MCF 10A (cell line): ENCODE results near the gene PTPRE. TPM values are rescaled to one million over a fixed set of nuclear protein-coding genes. Genes with fewer than 3 reads are reported as not detected.

Experiments
- BruUV-seq: library from RNA; stranded (reverse); fragments of 400-500 nt; replicated peaks from 2 replicates; lab custom pipeline; 2021; lab: Mats Ljungman, UMichigan
- CTCF ChIA-PET: fragments of 300-600 bp; sonication (Branson Sonifier 250); formaldehyde crosslinking; extraction: SDS; loops from one replicate; lab custom pipeline; 2021; ENCODE audit warnings: antibody characterized with exemption, inconsistent platforms; lab: Yijun Ruan, JAX
- POLR2A ChIA-PET: fragments of 300-600, 350-650 bp; sonication (Branson Sonifier 250); formaldehyde crosslinking; extraction: SDS; loops from one replicate; lab custom pipeline; 2020; ENCODE audit warnings: antibody characterized with exemption, inconsistent platforms; lab: Yijun Ruan, JAX
- DNase-seq: peaks from one replicate; pipeline ENCODE4 v3.0.0-alpha.2; 2018; ENCODE audit not compliant: unreplicated experiment
- H3K27ac Mint-ChIP-seq: one replicate; pipeline ENCODE4 v1.8.0; 2022; ENCODE audit warnings: mild to moderate bottlenecking, low read depth, mixed read lengths; ENCODE audit not compliant: unreplicated experiment
- H3K27me3 Mint-ChIP-seq: one replicate; pipeline ENCODE4 v1.8.0; 2022; ENCODE audit warnings: mixed read lengths; ENCODE audit not compliant: insufficient read depth, unreplicated experiment
- H3K36me3 Mint-ChIP-seq: one replicate; pipeline ENCODE4 v1.8.0; 2022; ENCODE audit warnings: mild to moderate bottlenecking, moderate library complexity, mixed read lengths; ENCODE audit not compliant: insufficient read depth, unreplicated experiment
- H3K4me1 Mint-ChIP-seq: one replicate; pipeline ENCODE4 v1.8.0; 2022; ENCODE audit warnings: mixed read lengths; ENCODE audit not compliant: insufficient read depth, unreplicated experiment
- H3K4me3 Mint-ChIP-seq: one replicate; pipeline ENCODE4 v1.8.0; 2022; ENCODE audit warnings: mild to moderate bottlenecking, moderate library complexity, mixed read lengths; ENCODE audit not compliant: unreplicated experiment
- H3K9me3 Mint-ChIP-seq: one replicate; pipeline ENCODE4 v1.8.0; 2022; ENCODE audit warnings: mixed read lengths; ENCODE audit not compliant: unreplicated experiment
- intact Hi-C: fragments of 100-400 bp; cut with micrococcal nuclease; formaldehyde crosslinking; loops from 2 replicates; pipeline ENCODE4 v1.14.1; 2022
- total RNA-seq: library from RNA; stranded (reverse); gene quantifications from 2 replicates; pipeline ENCODE4 v1.2.3, GENCODE V29; 2022
- TF ChIP-seq, protein P1 (sequence below): fragments of 200-600 bp; IDR thresholded peaks from one replicate; pipeline ENCODE4 v1.8.0; 2022; ENCODE audit warnings: antibody characterized with exemption, mild to moderate bottlenecking; ENCODE audit not compliant: unreplicated experiment

Gene PTPRE
- total RNA-seq, 1 experiment from 2014 or later = 34.6 TPM

- POLR2A ChIA-PET = no interaction called here
- intact Hi-C loops = no loop called here
These were observed 3.1 kb upstream of the PTPRE start for GRCh38 chr10:127903789-127904188.

GRCh38 chr10:127904311-127905000, 2.4 kb upstream of the PTPRE start:
- BruUV-seq = no TSS peak
- intact Hi-C loops = no loop called here
- CTCF ChIA-PET = interaction anchor here (0.5 to 6.6 kb wide), 6 partner anchors 18 to 178 kb away, joined by 3 to 260 read pairs (median 16); no protein-coding TSS in a partner anchor
- Mint-ChIP-seq H3K36me3 (no peaks in the 10 kb centered on the region), H3K27me3 (no peaks in the 10 kb centered on the region), H3K9me3 (no peaks in the 10 kb centered on the region), H3K27ac (no peak overlapping the region), H3K4me1 (peaks cover 5% of the 10 kb centered on the region), H3K4me3 (no peak overlapping the region)
- DNase-seq = no peak
- TF ChIP-seq, protein P1, sequence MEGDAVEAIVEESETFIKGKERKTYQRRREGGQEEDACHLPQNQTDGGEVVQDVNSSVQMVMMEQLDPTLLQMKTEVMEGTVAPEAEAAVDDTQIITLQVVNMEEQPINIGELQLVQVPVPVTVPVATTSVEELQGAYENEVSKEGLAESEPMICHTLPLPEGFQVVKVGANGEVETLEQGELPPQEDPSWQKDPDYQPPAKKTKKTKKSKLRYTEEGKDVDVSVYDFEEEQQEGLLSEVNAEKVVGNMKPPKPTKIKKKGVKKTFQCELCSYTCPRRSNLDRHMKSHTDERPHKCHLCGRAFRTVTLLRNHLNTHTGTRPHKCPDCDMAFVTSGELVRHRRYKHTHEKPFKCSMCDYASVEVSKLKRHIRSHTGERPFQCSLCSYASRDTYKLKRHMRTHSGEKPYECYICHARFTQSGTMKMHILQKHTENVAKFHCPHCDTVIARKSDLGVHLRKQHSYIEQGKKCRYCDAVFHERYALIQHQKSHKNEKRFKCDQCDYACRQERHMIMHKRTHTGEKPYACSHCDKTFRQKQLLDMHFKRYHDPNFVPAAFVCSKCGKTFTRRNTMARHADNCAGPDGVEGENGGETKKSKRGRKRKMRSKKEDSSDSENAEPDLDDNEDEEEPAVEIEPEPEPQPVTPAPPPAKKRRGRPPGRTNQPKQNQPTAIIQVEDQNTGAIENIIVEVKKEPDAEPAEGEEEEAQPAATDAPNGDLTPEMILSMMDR = no peak
- POLR2A ChIA-PET = interaction anchor here (0.7 to 1.7 kb wide), 3 partner anchors 109 to 234 kb away, joined by 3 to 5 read pairs (median 3); no protein-coding TSS in a partner anchor

More at GRCh38 chr10:127903789-127904188, 3.1 kb upstream of the PTPRE start:
- DNase-seq = no peak
- TF ChIP-seq, protein P1 = no peak
- no TSS peak for BruUV-seq
- Mint-ChIP-seq H3K36me3 (no peaks in the 10 kb centered on the region), H3K4me3 (no peak overlapping the region), H3K4me1 (peaks cover 5% of the 10 kb centered on the region), H3K27ac (no peak overlapping the region), H3K27me3 (no peaks in the 10 kb centered on the region), H3K9me3 (no peaks in the 10 kb centered on the region)
- CTCF ChIA-PET = interaction anchor here (1.2 to 6.6 kb wide), 3 partner anchors 19 to 166 kb away, joined by 5 to 260 read pairs (median 55); no protein-coding TSS in a partner anchor

DNA sequence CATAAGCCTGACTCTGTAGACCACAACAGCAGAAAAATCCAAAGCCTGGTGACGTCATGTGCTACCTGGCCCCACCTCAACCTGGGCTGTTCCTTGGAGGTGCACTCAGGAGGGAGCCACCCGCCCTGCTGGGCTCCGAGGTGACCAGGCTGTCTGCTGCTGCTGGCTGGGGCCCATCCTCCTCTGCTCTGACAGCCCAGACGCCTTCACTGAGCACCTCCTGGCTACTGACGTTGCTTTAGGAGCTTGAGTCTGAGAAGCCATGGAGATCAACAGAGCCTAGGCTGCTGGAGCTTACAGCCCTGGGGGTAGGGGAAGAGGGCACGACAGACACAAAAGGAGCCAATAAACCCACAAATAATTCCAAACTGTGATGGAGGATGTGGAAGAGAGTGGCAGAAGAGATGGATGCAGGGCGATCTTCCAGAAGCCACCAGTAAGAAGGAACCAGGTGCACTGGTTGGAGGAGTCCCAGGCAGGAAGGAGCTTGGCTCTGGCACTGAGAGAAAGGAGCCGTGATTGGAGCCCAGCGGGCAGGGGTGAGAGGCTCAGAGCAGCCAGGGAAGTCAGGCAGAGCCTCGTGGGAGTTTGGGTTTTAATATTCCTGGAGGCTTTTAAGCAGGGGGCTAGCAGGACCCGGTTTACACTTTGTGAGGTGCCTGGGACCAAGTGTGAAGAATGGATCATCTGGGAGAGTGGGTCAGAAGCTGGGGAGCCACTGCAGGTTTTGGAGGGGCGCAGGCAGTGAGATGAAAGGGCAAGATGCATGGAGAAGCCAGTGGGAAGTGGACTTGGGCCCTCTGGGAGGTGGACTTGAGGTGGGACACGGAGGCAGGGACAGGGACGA, 1.7 kb upstream of the PTPRE start:
- POLR2A ChIA-PET = interaction anchor here (0.7 to 1.7 kb wide), 4 partner anchors 105 to 234 kb away, joined by 3 to 5 read pairs (median 3); no protein-coding TSS in a partner anchor
- Mint-ChIP-seq H3K4me3 (peak overlapping the region; percentile 19), H3K4me1 (peaks cover 4% of the 10 kb centered on the region), H3K27me3 (no peaks in the 10 kb centered on the region), H3K27ac (no peak overlapping the region), H3K9me3 (no peaks in the 10 kb centered on the region), H3K36me3 (no peaks in the 10 kb centered on the region)
- intact Hi-C loops = loop anchor here (5.0 kb wide), 1 partner anchor 188 kb away; no protein-coding TSS in a partner anchor
- no TSS peak for BruUV-seq
- CTCF ChIA-PET = interaction anchor here (0.5 to 6.6 kb wide), 27 partner anchors 9 to 1813 kb away, joined by 3 to 260 read pairs (median 5); no protein-coding TSS in a partner anchor
- DNase-seq = no peak
- TF ChIP-seq, protein P1 = no peak
